NCI-H2081 treated with DMSO at 0.1 percent for 48 hours (cell line): ENCODE results near the gene CHST4.
"Not testable (repeated sequence)": the region's sequence is repeated elsewhere in the genome, so short reads cannot be mapped to it uniquely, and the experiment has no call there.

Experiments used
- DNase-seq: peaks from one replicate; lab custom pipeline; 2025; lab: John Stamatoyannopoulos, UW

Gene CHST4

GRCh38 chr16:71570144-71570543 is 43.9 kb downstream of the CHST4 start:
- DNase-seq = no peak

GRCh38 chr16:71572497-71573116 is 46.4 kb downstream of the CHST4 start:
- no peak for DNase-seq

GRCh38 chr16:71573387-71574094 is 47.3 kb downstream of the CHST4 start:
- no peak for DNase-seq

GRCh38 chr16:71574702-71575101 is 48.5 kb downstream of the CHST4 start:
- no peak for DNase-seq

- DNase-seq = no peak
Observed at GRCh38 chr16:71576971-71577370, 50.7 kb downstream of the CHST4 start, which contains the start of gene TAT. Gene TAT (minus strand): TSS chr16:71577092. CDS start chr16:71576415, 677 bp downstream.

- not testable (repeated sequence) for DNase-seq
Observed at GRCh38 chr16:71582553-71582848, 56.3 kb downstream of the CHST4 start.

- DNase-seq = no peak
Observed at GRCh38 chr16:71584543-71585317, 58.5 kb downstream of the CHST4 start.

GRCh38 chr16:71585318-71585703 is 59.1 kb downstream of the CHST4 start:
- DNase-seq = no peak
